ENCODE data around the gene WFS1.

WFS1 gene

DNA sequence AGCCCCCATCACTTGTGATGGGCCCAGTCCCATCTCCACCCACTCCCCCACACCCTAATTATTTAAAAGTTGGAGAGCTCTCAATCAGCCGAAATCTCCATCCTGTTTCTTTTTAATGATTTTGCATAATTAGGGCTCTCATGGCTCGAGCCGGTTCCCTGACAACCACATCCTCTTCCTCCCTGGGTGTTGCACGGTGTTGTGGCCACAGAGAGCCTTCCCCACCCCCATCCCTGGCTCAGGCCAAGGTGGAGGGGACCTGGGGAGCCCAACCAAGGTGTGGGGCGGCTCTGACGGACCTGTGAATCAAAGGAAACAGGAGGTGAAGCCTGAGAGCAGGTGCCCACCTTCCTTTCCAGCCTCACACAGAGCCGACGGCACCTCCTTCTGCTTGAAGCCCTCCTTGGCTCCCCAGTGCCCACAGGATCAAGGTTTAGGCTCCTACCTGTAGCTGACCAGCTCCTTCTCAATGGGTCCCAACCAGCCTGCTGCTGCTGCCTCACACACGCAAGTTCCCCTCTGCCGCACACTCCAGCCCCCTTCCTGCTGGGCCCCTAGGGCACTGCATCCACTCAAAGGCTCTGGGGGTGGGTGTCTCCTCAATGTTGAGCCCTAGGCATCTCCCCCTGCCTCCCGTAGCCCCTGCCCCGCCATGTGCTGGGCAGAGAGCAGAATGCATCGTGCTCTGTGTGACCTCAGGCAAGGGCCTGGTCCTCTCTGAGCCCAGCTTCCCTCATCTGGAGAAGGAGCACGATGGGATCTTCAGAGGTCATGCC lies 68.7 kb downstream of the WFS1 start:
- no peak for DNase-seq (ENCODE audit: low read depth in 2 of 2)

DNA sequence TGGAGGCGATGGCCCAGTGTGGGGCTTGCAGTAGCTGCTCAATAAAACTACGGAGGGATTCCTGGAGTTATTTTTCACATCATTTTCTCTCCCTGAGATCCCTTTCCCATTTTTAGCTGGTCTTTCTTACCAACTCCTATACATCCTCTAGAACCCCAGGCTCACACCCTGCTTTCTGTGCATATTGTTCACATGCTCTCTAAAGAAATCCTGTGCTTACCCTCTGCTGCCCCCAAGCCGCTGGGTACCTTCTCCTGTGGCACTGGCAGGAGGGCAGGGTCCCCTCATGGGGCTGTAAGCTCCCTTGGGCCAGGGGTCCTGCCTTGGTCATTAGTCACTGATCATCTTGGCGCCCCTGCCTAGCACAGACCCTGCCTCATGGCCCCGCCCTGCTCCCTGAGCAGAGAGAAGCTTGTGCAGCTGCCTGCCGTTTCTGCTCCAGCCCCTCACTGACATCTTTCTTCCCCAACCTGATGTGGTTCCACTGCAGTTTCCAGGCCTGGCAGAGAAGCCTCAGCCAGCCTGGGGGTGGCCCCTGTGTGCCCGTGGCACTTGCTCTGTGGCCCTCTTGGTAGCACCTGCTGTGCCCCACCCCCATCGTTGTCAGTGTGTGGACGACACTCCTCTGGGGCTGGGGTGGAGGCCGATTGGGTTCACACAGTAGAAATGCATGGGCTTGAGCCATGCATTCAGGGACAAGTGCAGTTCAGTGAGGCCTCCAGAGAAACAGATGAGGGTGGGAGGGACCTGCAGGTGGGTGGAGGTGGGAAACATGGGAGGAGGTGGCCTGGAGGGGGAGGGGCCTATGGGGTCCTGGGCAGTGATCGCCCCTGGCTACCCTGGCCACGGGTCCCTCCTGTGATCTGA lies 69.5 kb downstream of the WFS1 start:
- DNase-seq (ENCODE audit: low read depth in 2 of 2), result no peak

DNA sequence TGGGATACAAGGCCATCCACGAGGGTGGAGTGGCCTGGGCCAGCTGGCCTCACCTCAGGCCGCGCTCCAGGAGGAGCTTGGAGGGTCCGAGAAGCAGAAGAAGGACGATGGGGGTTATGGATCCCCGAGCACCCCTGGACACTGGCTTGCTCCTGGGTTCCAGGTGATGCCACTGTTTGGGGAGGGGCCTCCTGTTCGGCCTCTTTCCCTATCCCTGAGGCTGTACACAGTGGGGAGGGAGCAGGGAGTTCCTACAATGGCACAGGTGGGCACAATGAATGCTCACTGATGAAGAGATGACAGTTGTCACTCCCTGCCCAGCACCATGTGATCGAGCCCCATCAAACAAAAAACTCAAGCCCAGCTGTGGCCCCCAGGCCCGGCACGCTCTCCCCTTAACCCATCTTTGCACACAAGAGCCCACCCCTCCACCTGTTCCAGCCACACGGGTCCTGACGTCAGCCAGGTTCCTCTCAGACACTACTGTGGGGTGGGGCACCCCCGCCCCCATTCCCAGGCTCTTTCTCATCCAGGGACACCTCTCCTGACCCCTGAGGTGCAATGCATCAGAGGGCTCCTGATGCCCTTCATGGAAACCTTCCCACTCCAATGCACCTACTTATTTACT lies 70.3 kb downstream of the WFS1 start:
- DNase-seq (ENCODE audit: low read depth in 2 of 2), result no peak

DNA sequence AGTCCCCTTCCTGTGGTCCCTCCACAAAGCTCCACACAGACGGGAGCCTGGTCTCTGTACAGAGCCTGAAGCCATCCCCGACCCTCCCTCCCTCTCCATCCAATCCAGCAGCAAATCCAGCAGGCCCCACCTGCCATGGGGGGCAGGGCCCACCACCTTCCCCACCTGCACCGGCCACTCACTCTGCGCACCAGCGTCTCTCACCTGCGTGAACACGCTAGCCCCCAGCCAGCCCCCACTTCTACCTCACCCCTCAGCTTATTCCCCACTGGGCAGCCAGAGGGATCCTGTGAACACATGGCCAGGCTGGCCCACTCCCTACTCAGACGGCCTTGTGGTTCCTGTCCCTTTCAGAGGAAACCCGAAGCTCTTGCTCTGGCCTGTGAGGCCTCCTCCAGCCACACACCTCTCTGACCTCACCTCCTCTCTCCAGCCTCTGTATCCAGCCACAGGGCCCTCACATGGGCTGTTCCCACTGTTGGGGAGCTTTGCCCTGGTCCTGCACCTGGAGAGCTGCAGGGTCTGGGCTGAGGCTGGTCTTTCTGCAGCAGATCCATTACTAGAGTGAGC lies 70.9 kb downstream of the WFS1 start:
- DNase-seq (ENCODE audit: low read depth in 2 of 2), result no peak

GRCh38 chr4:6341696-6342095 lies 72.0 kb downstream of the WFS1 start:
- DNase-seq (ENCODE audit: low read depth in 2 of 2), result no peak

DNA sequence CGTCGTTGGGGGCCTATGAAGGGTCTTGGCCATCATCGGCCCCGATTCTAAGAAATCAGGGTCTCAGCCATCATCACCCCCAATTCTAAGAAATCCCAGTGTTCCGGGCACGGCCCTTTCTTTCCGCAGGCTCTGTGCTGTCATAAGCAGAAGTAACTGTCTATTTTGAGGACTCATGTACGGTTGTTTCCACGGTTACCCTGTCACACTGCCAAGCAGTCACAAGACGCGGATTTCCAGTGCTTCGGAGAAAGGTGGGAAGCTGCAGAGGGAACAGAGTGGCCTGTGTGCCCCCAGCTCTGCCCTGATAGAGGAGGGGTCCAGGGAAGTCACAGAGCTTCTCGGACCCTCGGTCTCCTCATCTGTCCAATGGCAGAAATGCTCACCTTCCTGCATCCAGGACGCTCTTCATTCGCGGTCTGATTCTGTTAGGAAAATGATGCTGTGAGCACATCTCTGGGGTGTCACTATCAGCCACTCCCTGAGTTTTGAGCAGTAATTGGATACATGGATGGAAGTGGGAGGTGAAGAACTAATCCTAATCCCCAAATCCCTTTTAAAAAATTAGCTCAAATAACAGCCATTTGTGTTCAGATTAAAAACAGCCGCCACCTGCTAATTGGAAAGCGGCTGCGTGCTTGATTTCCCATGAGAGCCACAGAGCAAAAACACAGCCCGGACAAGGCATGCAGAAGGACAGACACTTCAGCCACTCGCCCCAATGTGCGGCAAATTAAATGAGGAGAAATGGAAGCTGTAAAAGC lies 73.1 kb downstream of the WFS1 start:
- no peak for DNase-seq (ENCODE audit: low read depth in 2 of 2)

DNA sequence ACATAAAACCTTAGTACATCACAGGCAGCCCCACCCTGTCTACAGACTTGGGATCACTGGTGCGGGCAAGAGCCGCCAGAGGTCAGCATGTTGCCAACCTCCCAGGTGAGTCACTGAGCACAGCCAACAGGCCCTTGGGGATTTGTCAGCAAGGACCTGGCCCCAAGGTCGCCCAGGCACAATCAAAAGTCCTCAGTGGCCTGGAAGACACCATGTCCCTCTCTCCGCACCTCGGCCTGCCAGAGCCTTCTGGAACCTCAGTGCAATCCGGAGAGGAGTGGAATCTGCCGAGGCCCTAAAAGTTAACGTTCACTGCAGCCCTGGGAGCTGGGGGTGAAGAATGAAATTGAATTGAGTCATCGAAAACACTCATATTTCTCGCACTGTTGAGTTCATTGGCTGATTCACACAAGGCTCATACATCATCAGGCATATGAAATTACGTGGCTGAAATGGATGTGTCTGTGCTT lies 74.3 kb downstream of the WFS1 start:
- DNase-seq (ENCODE audit: low read depth in 2 of 2), result no peak

DNA sequence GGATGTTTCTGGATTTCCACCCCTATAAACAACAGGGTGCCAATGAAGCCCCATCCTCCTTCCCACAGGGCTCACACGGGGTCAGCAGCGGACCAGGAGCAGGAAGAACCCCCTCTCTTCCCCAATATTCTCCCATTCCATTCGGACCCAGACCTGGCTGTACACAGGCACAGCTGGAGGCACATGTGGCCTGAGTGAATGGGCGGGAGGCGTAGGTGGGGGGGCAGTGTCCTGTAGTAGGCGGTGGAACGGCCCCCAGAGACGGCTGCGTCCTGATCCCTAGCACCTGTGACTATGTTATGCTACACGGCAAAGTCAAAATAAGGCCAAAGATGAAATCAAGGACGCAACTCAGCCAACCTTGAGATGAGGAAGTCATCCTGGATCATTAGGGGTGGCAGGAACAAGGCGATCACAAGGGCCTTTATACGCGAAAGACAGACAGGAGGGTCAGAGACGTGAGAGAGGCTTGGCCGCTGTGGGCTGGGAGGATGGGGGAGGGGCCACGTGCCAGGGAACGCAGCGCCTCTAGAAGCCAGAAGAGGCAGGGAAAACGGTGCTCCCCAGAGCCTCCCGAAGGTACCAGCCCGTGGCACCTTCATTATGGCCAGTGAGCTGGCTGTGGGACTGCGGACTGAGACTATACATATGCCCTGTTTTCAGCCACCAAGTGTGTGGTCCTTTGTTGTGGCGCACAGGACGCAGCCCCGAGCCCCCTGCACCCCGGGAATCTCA lies 75.6 kb downstream of the WFS1 start:
- DNase-seq (ENCODE audit: low read depth in 2 of 2), result no peak

DNA sequence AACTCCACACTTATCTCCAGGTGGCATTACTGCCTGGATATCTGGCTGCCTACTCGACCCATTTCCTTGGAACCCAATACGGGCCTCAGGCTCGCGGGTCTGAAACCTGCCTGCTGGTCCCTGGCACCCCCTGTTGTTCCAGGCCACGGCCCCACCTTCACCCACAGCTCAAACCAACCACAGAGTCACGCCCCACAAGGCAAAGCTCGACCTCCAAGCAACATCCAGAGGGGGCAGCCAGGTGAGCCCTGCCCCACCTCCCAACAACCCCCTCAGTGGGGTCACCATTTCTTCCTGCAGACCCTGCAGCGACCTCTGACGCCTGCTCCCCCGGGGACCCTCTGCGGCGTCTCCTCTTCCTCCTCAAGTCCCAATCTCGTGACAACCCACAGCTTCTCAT lies 76.2 kb downstream of the WFS1 start:
- DNase-seq (ENCODE audit: low read depth in 2 of 2), result no peak

DNA sequence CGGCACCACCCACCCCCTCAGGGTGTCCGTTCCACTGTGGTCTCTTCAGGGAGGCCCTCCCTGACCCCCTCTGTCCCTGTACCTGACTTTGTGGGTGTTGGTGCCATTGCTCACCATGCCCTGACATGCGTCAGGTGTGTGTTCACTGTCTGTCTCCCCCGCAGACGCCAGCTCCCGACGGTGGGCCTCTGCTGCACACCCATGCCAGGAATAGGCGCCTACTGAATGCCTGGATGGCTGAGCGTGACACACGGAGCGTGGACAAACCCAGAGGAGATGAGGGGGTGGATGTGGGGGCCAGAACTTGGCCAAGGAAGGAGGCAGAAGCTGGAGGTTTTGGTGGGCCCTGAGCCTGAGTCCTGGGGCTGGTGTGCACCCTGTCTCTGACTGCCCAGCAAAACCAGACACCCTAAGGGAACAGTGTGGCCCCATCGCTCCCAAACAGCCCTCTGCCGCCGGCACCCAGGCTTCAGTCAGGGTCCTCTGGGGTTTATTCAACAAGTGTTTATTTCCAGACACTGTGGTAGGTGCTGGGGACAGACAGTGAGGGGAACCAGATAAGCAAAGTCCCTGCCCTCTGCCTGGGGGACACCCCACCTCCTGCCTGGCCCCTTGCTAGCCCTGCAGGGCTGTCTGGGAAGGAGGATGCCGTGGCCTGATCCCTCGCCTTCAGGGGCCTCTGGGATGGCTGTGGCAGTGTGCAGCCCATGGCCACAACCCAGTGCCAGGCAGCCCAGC lies 76.9 kb downstream of the WFS1 start:
- no peak for DNase-seq (ENCODE audit: low read depth in 2 of 2)

DNA sequence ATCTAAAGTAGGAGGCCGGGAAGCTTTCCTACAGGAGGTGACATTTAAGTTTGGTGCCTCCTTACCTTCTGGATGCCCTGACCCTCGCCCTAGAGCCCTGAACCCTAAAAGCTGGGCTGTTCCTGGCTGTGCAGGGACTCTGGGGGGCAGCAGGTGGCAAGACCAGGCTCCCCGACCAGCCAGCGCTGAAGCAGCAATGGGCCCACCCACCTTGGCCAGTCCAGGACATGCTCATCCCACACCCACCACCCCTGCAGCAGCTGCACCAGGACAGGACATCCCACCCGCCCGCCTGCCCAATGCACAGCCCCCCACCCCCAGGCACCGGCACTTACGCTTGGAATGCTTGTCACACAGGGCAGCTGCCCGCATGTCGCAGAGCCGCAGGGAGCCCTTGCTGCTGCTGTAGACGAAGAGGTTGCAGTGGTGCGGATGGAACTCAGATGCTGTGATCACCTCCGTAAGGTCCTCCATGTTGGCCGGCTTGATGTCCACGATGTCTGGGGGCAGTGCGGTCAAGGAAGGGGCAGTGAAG lies 77.9 kb downstream of the WFS1 start:
- DNase-seq (ENCODE audit: low read depth in 2 of 2), result no peak

GRCh38 chr4:6348408-6348807 lies 78.8 kb downstream of the WFS1 start:
- no peak for DNase-seq (ENCODE audit: low read depth in 2 of 2)

DNA sequence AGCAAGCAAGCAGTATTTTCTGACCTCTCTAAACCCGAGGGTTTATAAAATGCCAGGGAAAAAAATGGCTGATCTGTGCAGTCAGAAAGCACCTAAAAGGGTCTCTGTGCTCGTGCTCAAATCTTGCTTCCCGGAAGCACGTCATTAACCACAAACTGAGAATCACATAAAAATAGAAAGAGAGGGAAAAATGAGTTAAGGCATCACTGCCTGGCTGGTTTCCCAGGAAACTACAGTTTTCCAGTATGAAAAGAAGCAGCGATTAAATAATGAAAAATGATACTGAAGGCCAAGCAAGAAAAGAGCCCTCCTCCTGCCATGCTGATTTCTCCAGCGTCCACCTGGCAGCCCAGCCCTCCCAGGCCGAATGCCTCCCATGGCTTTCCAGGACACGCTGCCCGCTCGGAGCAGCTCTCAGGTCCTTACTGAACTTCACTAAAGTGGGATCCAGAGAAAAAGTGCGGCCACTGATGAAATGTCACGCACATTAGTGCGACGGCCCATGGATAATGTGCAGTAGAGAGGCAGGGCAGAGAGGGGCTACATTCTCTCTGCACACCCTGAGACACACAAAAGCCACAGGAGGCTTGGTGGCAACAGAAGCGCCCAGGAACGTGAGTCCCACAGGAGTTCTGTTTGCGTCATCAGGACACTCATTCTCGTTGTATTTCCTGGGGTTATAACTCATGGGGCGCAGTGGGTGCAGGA lies 80.4 kb downstream of the WFS1 start:
- DNase-seq (ENCODE audit: low read depth in 2 of 2), result no peak

- no peak for DNase-seq (ENCODE audit: low read depth in 2 of 2)
These were observed 81.0 kb downstream of the WFS1 start for GRCh38 chr4:6350646-6351045.

DNA sequence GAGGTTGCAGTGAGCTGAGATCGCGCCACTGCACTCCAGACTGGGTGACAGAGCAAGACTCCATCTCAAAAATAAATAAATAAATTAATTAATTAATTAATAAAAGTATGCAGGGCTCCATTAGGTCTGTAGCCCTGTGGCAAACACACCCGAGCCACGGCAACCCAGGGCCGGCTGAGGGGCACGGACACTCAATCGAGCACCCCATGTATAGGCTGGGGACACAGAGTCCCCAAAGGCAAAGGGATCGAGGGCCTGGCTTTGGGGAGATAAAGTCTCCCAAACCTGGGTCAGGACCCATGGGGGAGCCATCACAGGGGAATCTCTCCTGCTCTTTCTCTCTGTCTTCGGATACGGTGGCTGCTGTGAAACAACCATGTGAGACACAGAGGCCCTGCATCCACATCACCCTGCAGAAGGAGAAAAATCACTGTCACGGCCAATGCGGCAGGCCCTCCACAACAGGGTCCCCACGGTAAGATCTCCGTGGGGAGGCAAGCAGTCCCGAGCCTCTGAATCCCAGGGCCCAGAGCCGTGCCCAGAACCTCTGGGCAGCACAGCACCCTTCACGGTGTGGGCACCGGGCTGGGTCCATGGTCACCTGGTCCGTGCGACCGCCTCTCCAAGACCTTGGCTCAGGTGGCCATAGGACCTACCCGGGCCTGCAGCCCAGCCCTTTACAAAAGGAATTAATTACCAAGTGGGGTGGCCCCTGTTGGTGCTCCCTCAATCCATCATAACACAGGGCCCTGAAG lies 81.8 kb downstream of the WFS1 start:
- DNase-seq (ENCODE audit: low read depth in 2 of 2), result no peak

- no peak for DNase-seq (ENCODE audit: low read depth in 2 of 2)
These were observed 82.5 kb downstream of the WFS1 start for GRCh38 chr4:6352031-6352692.

Data from stimulated activated CD8-positive, alpha-beta memory T cell treated with anti-CD3 and anti-CD28 coated beads, Interleukin-7, amount 100 ng/mL, for 4 hours (primary cell).